Muscle layer of duodenum (tissue), 2 donors: ENCODE results near the gene OLFM2.
A peak's percentile ranks its signal among the peaks of the same experiment; 100 is the strongest.

Experiments used
- H3K27ac ChIP-seq: one replicate; pipeline ENCODE4 v1.7.0; 2013; ENCODE audit warnings: mild to moderate bottlenecking, low read length
- H3K27me3 ChIP-seq: one replicate; pipeline ENCODE4 v1.7.0; 2013; ENCODE audit warnings: low read depth, mild to moderate bottlenecking, control low read depth, low read length
- H3K36me3 ChIP-seq, 2 donors: one replicate each; pipeline ENCODE4 v1.7.0; 2013; ENCODE audit warnings: low read length in 2 of 2, control low read depth in 1 of 2, mild to moderate bottlenecking in 1 of 2; ENCODE audit not compliant: insufficient read depth in 2 of 2, control insufficient read depth in 1 of 2
- H3K4me1 ChIP-seq, 2 donors: one replicate each; pipeline ENCODE4 v1.7.0; 2013; ENCODE audit warnings: low read length in 2 of 2, mild to moderate bottlenecking in 2 of 2, control low read depth in 1 of 2, moderate library complexity in 1 of 2; ENCODE audit not compliant: insufficient read depth in 2 of 2, control insufficient read depth in 1 of 2
- H3K4me3 ChIP-seq, 2 donors: one replicate each; pipeline ENCODE4 v1.7.0; 2013; ENCODE audit warnings: low read length in 2 of 2, low read depth in 1 of 2, mild to moderate bottlenecking in 1 of 2
- H3K9me3 ChIP-seq, 2 donors: one replicate each; pipeline ENCODE4 v1.7.0; 2013; ENCODE audit warnings: low read length in 2 of 2, control low read depth in 1 of 2, mild to moderate bottlenecking in 1 of 2; ENCODE audit not compliant: control insufficient read depth in 1 of 2
- donor health status: healthy.

Gene OLFM2

DNA sequence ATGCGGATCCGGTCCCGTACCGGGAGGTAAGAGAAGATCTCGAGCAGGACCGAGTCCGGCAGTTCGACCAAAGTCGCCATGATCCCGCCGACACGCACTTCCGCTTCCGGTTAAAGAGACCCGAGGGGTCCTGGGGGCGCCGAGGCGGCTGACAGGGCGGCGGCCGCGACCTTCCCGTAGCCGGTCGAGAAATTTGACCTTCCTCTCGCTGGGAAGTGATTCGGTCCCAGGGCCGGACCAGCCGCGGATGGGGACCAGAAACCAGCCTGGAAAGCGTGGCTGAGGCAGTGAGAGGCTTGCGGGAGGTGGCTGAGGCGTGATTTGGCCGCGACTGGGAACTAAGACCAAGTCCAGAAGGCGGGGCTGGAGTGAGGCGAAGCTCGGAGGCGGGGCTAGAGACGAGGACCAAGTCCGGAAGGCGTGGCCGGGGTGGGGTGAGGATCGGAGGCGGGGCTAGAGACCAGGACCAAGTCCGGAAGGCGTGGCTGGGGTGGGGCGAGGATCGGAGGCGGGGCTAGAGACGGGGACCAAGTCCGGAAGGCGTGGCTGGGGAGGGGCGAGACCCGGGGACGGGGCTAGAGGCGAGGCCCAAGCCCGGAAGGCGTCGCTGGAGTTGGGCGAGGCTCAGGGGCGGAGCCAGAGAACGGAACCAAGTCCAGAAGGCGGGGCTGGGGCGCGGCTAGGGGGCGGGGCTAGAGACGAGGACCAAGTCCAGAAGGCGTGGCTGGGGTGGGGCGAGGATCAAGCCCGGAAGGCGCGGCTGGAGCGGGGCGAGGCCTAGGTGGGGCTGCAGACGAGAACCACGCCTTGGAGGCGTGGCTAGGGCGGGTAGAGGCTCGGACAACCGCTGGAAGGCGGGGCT, 117.3 kb downstream of the OLFM2 start, which contains the start of gene FBXL12:
Gene FBXL12 (minus strand): TSS at position 346 of the 862 bp plus-strand sequence. CDS start 266 bp downstream, at position 80.
- H3K36me3 ChIP-seq = peaks cover 0 to 11% of the 10 kb centered on the region in 2 donors
- peak within 1 kb of the TSS; percentile 86 to 91 for H3K4me3 ChIP-seq
- no peaks in the 10 kb centered on the region for H3K9me3 ChIP-seq
- H3K4me1 ChIP-seq = peaks cover 0 to 22% of the 10 kb centered on the region in 2 donors
- no peaks in the 10 kb centered on the region for H3K27me3 ChIP-seq
- peak within 1 kb of the TSS; percentile 88 for H3K27ac ChIP-seq

DNA sequence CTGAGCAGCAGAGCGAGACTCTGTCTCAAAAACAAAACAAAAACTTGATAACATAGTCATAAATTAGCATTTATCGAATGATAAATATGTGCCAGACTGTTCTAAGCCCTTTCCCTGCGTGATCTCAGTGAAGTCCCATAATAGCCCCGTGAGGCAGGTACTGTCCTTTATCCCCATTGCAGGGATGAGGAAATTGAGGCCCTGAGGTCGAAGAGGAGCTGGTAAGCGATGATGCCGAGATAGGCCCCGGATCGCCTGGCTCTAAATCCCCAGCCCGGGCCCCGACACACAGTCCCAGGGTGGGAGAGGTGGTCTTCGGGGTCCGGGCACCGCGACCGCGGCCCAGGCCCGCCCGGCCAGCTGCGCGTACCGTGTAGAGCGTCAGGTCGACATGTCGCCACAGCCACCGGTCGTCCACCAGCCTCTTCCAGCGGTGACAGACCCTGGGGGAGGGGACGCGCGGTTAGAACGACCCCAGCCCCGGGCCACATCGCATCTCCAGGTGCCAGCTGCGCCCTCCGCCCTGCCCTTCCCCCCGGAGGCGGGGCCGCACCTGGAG, 118.1 kb downstream of the OLFM2 start:
- H3K4me3 ChIP-seq = peak overlapping the region; percentile 86 to 91
- peaks cover 0 to 11% of the 10 kb centered on the region in 2 donors for H3K36me3 ChIP-seq
- no peaks in the 10 kb centered on the region for H3K27me3 ChIP-seq
- peak overlapping the region; percentile 88 for H3K27ac ChIP-seq
- H3K4me1 ChIP-seq = peaks cover 0 to 22% of the 10 kb centered on the region in 2 donors
- no peaks in the 10 kb centered on the region for H3K9me3 ChIP-seq

GRCh38 chr19:9811139-9811538, 125.2 kb downstream of the OLFM2 start:
- H3K27ac ChIP-seq = no peak overlapping the region
- H3K4me3 ChIP-seq = no peak overlapping the region
- no peaks in the 10 kb centered on the region for H3K9me3 ChIP-seq
- H3K27me3 ChIP-seq = no peaks in the 10 kb centered on the region
- H3K4me1 ChIP-seq = no peaks in the 10 kb centered on the region
- H3K36me3 ChIP-seq = peaks cover 14 to 39% of the 10 kb centered on the region in 2 donors

DNA sequence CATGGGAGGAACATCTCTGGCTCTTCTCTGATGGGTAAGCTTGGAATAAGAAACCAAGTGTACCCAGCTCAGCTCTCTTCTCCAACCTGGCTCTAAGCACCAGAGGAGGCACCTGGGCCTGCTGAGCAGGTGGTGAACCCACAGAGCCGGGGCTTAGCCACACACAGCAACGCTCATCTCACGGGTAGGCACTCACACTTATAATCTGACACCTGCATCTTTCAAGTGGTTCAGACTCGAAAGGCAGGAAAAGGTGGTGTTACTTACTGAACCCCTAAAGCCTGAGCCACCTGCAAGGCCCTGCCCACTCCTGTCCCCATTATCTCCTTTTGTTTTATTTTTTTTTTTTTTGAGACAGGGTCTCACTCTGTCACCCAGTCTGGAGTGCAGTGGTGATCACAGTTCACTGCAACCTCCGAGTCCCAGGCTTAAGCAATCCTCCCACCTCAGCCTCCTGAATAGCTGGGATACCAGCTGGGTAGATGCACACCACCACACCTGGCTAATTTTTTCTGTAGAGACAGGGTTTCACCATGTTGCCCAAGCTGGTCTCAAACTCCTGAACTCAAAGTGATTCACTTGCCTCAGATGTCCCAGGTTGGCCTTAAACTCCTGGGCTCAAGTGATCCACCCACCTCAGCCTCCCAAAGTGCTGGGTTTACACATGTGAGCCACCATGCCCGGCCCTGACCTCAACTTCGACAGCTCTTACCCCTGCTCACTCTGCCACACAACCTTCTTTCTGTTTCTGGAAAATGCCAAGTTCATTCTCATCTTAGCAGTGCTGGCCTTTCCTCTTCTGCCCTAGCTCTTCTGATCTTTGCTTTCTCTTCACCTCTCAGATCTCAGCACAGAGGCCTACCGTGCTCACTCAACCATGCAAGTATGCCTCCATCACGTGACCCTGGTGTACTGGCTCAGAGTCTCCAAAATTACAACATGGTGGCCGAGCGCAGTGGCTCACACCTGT, 127.2 kb downstream of the OLFM2 start:
- H3K4me1 ChIP-seq = no peaks in the 10 kb centered on the region
- H3K27me3 ChIP-seq = no peaks in the 10 kb centered on the region
- H3K36me3 ChIP-seq = peaks cover 14 to 36% of the 10 kb centered on the region in 2 donors
- no peaks in the 10 kb centered on the region for H3K9me3 ChIP-seq
- no peak overlapping the region for H3K4me3 ChIP-seq
- H3K27ac ChIP-seq = no peak overlapping the region

DNA sequence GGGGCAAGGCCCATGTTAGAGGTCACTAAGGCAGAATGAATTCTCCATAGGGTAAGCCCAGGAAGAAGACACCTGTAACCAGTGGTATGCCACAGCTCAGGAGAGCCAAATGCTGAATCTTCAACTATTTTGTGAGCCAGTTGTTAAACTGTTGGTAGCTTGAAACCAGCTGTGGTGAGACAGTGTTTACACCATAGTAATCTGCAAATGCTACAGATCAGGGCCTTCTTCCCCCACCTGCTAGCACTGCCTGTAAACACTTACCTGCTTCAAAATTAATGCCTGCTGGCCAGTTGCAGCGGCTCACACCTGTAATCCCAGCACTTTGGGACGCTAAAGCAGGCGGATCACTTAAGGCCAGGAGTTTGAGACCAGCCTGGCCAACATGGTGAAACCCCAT, 129.5 kb downstream of the OLFM2 start:
- Histone ChIP-seq H3K4me3 (no peak overlapping the region), H3K36me3 (peaks cover 14 to 35% of the 10 kb centered on the region in 2 donors), H3K27ac (no peak overlapping the region), H3K27me3 (no peaks in the 10 kb centered on the region), H3K4me1 (no peaks in the 10 kb centered on the region), H3K9me3 (no peaks in the 10 kb centered on the region)
